Astrocyte (in vitro differentiated cells and primary cell): Measurements from ENCODE around the gene RBX1. TPM values are rescaled to one million over a fixed set of nuclear protein-coding genes. Genes with fewer than 3 reads are reported as not detected.

Source experiments
- DNase-seq: peaks from one replicate; pipeline ENCODE4 v3.0.0-alpha.2; 2010; ENCODE audit warnings: low read depth
- FAIRE-seq: peaks from 2 replicates; lab custom pipeline; 2011; peaks lifted over from hg19 to GRCh38; lab: Jason Lieb, UNC
- H2AFZ ChIP-seq: 2 replicates; pipeline ENCODE4 v1.6.0; 2012; ENCODE audit warnings: low read depth, low read length, inconsistent platforms
- H3K27ac ChIP-seq: 2 replicates; pipeline ENCODE4 v1.5.1; 2011; ENCODE audit warnings: low read depth, low read length, inconsistent platforms
- H3K27me3 ChIP-seq: 2 replicates; pipeline ENCODE4 v1.6.0; 2011; ENCODE audit warnings: low read length, inconsistent platforms; ENCODE audit not compliant: insufficient read depth
- H3K36me3 ChIP-seq: 2 replicates; pipeline ENCODE4 v1.5.1; 2011; ENCODE audit warnings: low read length, inconsistent platforms; ENCODE audit not compliant: insufficient read depth
- H3K4me1 ChIP-seq: 2 replicates; pipeline ENCODE4 v1.5.1; 2011; ENCODE audit warnings: low read length, inconsistent platforms; ENCODE audit not compliant: insufficient read depth
- H3K4me2 ChIP-seq: 2 replicates; pipeline ENCODE4 v1.6.0; 2012; ENCODE audit warnings: low read length, inconsistent platforms
- H3K4me3 ChIP-seq: 2 replicates; pipeline ENCODE4 v1.5.1; 2011; ENCODE audit warnings: low read depth, mild to moderate bottlenecking, low read length, inconsistent platforms; ENCODE audit not compliant: insufficient read depth
- H3K79me2 ChIP-seq: 2 replicates; pipeline ENCODE4 v1.6.0; 2012; ENCODE audit warnings: mild to moderate bottlenecking, low read length, inconsistent platforms; ENCODE audit not compliant: insufficient read depth
- H3K9ac ChIP-seq: 2 replicates; pipeline ENCODE4 v1.6.0; 2012; ENCODE audit warnings: mild to moderate bottlenecking, low read length, inconsistent platforms
- H3K9me3 ChIP-seq: 2 replicates; pipeline ENCODE4 v1.5.1; 2012; ENCODE audit warnings: low read depth, mild to moderate bottlenecking, low read length, inconsistent platforms; ENCODE audit not compliant: insufficient read depth
- H4K20me1 ChIP-seq: 2 replicates; pipeline ENCODE4 v1.6.0; 2012; ENCODE audit warnings: low read length, inconsistent platforms; ENCODE audit not compliant: insufficient read depth
- H3K27ac Mint-ChIP-seq: one replicate; pipeline ENCODE4 v1.8.0; 2021; ENCODE audit warnings: mild to moderate bottlenecking, mixed read lengths; ENCODE audit not compliant: unreplicated experiment
- H3K27me3 Mint-ChIP-seq: one replicate; pipeline ENCODE4 v1.8.0; 2021; ENCODE audit warnings: low read depth, mixed read lengths; ENCODE audit not compliant: unreplicated experiment
- H3K36me3 Mint-ChIP-seq: one replicate; pipeline ENCODE4 v1.8.0; 2021; ENCODE audit warnings: low read depth, mixed read lengths; ENCODE audit not compliant: unreplicated experiment
- H3K4me1 Mint-ChIP-seq: one replicate; pipeline ENCODE4 v1.8.0; 2021; ENCODE audit warnings: low read depth, mixed read lengths; ENCODE audit not compliant: unreplicated experiment
- H3K4me3 Mint-ChIP-seq: one replicate; pipeline ENCODE4 v1.8.0; 2021; ENCODE audit warnings: mild to moderate bottlenecking, moderate library complexity, mixed read lengths; ENCODE audit not compliant: unreplicated experiment
- H3K9me3 Mint-ChIP-seq: one replicate; pipeline ENCODE4 v1.8.0; 2021; ENCODE audit warnings: mild to moderate bottlenecking, mixed read lengths; ENCODE audit not compliant: unreplicated experiment
- CTCF ChIP-seq: IDR thresholded peaks from 2 replicates; pipeline ENCODE4 v1.5.1; 2011; ENCODE audit warnings: low read depth, mild to moderate bottlenecking, inconsistent platforms, low read length, moderate library complexity; ENCODE audit not compliant: insufficient read depth
- EZH2 ChIP-seq: IDR thresholded peaks from 2 replicates; pipeline ENCODE4 v1.6.1; 2012; ENCODE audit warnings: mild to moderate bottlenecking, low read length, inconsistent platforms; ENCODE audit not compliant: insufficient read depth
- total RNA-seq: library from RNA; stranded (reverse); gene quantifications from 2 replicates; pipeline ENCODE4 v1.2.1, GENCODE V29; 2021

RBX1 gene
- total RNA-seq, 1 donor from 2014 or later, result 54.6 TPM

- FAIRE-seq (no peak), DNase-seq (no peak)
- TF ChIP-seq EZH2, result no peak
- no peak for TF ChIP-seq CTCF
- no peak overlapping the region for H3K9ac ChIP-seq
- H4K20me1 ChIP-seq, result no peaks in the 10 kb centered on the region
- no peak overlapping the region for H3K27ac ChIP-seq
- no peak overlapping the region for H3K4me3 Mint-ChIP-seq
- no peaks in the 10 kb centered on the region for H3K36me3 Mint-ChIP-seq
- no peak overlapping the region for H2AFZ ChIP-seq
- no peaks in the 10 kb centered on the region for H3K79me2 ChIP-seq
- H3K36me3 ChIP-seq, result no peaks in the 10 kb centered on the region
- no peak overlapping the region for H3K27ac Mint-ChIP-seq
- no peaks in the 10 kb centered on the region for H3K9me3 Mint-ChIP-seq
- H3K9me3 ChIP-seq, result no peaks in the 10 kb centered on the region
- no peak overlapping the region for H3K4me2 ChIP-seq
- H3K4me1 Mint-ChIP-seq, result peaks cover 2% of the 10 kb centered on the region
- H3K27me3 ChIP-seq, result no peaks in the 10 kb centered on the region
- H3K4me1 ChIP-seq, result no peaks in the 10 kb centered on the region
- H3K27me3 Mint-ChIP-seq, result no peaks in the 10 kb centered on the region
- H3K4me3 ChIP-seq, result no peak overlapping the region
These were observed 28.7 kb downstream of the RBX1 start for GRCh38 chr22:40979871-40980270.

GRCh38 chr22:40982482-40983385, 31.6 kb downstream of the RBX1 start:
- H2AFZ ChIP-seq, result no peak overlapping the region
- H3K9me3 ChIP-seq, result no peaks in the 10 kb centered on the region
- no peak overlapping the region for H3K4me2 ChIP-seq
- Mint-ChIP-seq H3K36me3 (no peaks in the 10 kb centered on the region), H3K9me3 (no peaks in the 10 kb centered on the region), H3K4me3 (no peak overlapping the region), H3K27me3 (no peaks in the 10 kb centered on the region), H3K27ac (no peak overlapping the region), H3K4me1 (peaks cover 2% of the 10 kb centered on the region)
- H3K36me3 ChIP-seq, result no peaks in the 10 kb centered on the region
- no peak overlapping the region for H3K4me3 ChIP-seq
- no peak overlapping the region for H3K27ac ChIP-seq
- DNase-seq, result no peak
- TF ChIP-seq CTCF, result no peak
- TF ChIP-seq EZH2, result no peak
- no peaks in the 10 kb centered on the region for H3K79me2 ChIP-seq
- H4K20me1 ChIP-seq, result no peaks in the 10 kb centered on the region
- no peaks in the 10 kb centered on the region for H3K4me1 ChIP-seq
- FAIRE-seq, result no peak
- H3K9ac ChIP-seq, result no peak overlapping the region
- H3K27me3 ChIP-seq, result no peaks in the 10 kb centered on the region

GRCh38 chr22:40991298-40991697, 40.1 kb downstream of the RBX1 start:
- Mint-ChIP-seq H3K4me1 (no peaks in the 10 kb centered on the region), H3K4me3 (no peak overlapping the region), H3K9me3 (no peaks in the 10 kb centered on the region), H3K36me3 (no peaks in the 10 kb centered on the region), H3K27ac (no peak overlapping the region), H3K27me3 (peaks cover 38% of the 10 kb centered on the region)
- Histone ChIP-seq H2AFZ (no peak overlapping the region), H3K36me3 (no peaks in the 10 kb centered on the region), H3K4me1 (no peaks in the 10 kb centered on the region), H3K27me3 (peaks cover 6% of the 10 kb centered on the region), H3K4me2 (no peak overlapping the region), H3K4me3 (no peak overlapping the region), H3K9ac (no peak overlapping the region), H3K27ac (no peak overlapping the region), H4K20me1 (no peaks in the 10 kb centered on the region), H3K9me3 (no peaks in the 10 kb centered on the region), H3K79me2 (no peaks in the 10 kb centered on the region)
- DNase-seq, result no peak
- TF ChIP-seq EZH2 (no peak), CTCF (no peak)
- FAIRE-seq, result no peak
